ENCODE data around the gene CEP112. TPM values are rescaled to one million over a fixed set of nuclear protein-coding genes. Genes with fewer than 3 reads are reported as not detected.

CEP112 gene
- total and polyA plus RNA-seq, 2 of the 13 experiments (the other 11 are each of a cell fraction or from before 2014, with no cell fraction given) = 1.2 to 3.4 TPM

GRCh38 chr17:66228887-66229782 lies 37.2 kb upstream of the CEP112 start, which contains the start of gene APOH (continued):
- TF ChIP-seq BCL3 (CRISPR knock-in tag; IDR thresholded peaks at IDR 0.05) (peak; percentile 19; the same call in 1 of the 2 replicates), ZFP82 (CRISPR knock-in tag; IDR thresholded peaks at IDR 0.05; ENCODE audit: borderline replicate concordance) (no peak), THAP9 (CRISPR knock-in tag; IDR thresholded peaks at IDR 0.05; ENCODE audit: borderline replicate concordance) (peak; percentile 25; the same call in 1 of the 2 replicates), ZNF652 (CRISPR knock-in tag; IDR thresholded peaks at IDR 0.05; ENCODE audit: borderline replicate concordance, low read depth) (peak; percentile 59; the same call in 1 of the 2 replicates), TBL1XR1 (IDR thresholded peaks at IDR 0.05; ENCODE audit: borderline replicate concordance, low read length, partially characterized antibody) (no peak), TRAFD1 (CRISPR knock-in tag; IDR thresholded peaks at IDR 0.05; ENCODE audit: borderline replicate concordance) (no peak), ZNF740 (CRISPR knock-in tag; IDR thresholded peaks at IDR 0.05) (0 out of 2 replicates have a peak, but pooled peaks have one; percentile 51), ZNF780A (CRISPR knock-in tag; IDR thresholded peaks at IDR 0.05) (no peak), MAFF (IDR thresholded peaks at IDR 0.05; ENCODE audit: low read depth, low read length) (no peak), ZNF710 (CRISPR knock-in tag; IDR thresholded peaks at IDR 0.05; ENCODE audit: borderline replicate concordance) (no peak), RCOR2 (CRISPR knock-in tag; IDR thresholded peaks at IDR 0.05) (peak; percentile 80), MYC (CRISPR knock-in tag; IDR thresholded peaks at IDR 0.05; ENCODE audit: borderline replicate concordance) (peak; percentile 24; the same call in 1 of the 2 replicates)
- TF ChIP-seq, protein P1, sequence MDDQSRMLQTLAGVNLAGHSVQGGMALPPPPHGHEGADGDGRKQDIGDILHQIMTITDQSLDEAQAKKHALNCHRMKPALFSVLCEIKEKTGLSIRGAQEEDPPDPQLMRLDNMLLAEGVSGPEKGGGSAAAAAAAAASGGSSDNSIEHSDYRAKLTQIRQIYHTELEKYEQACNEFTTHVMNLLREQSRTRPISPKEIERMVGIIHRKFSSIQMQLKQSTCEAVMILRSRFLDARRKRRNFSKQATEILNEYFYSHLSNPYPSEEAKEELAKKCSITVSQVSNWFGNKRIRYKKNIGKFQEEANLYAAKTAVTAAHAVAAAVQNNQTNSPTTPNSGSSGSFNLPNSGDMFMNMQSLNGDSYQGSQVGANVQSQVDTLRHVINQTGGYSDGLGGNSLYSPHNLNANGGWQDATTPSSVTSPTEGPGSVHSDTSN (CRISPR knock-in tag; IDR thresholded peaks at IDR 0.05; ENCODE audit: borderline replicate concordance) = peak; percentile 84; the same call in 1 of the 2 replicates
- TF ChIP-seq, protein P2, sequence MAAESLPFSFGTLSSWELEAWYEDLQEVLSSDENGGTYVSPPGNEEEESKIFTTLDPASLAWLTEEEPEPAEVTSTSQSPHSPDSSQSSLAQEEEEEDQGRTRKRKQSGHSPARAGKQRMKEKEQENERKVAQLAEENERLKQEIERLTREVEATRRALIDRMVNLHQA (CRISPR knock-in tag; IDR thresholded peaks at IDR 0.05) = 0 out of 2 replicates have a peak, but pooled peaks have one; percentile 70

All from HepG2 (cell line).